Peyer's patch (tissue), 4 donors: ENCODE data around the gene CHMP4B.
A peak's percentile ranks its signal among the peaks of the same experiment; 100 is the strongest.

ENCODE experiments used
- POLR2A ChIP-seq, 2 donors: fragments of 450-650 bp; IDR thresholded peaks; one replicate each; pipeline ENCODE4 v1.5.1; 2017; ENCODE audit warnings: antibody characterized with exemption in 2 of 2, mild to moderate bottlenecking in 2 of 2, moderate library complexity in 2 of 2
- TF ChIP-seq, protein P1 (sequence below), 6 experiments: fragments of 450-650 bp in 4 of 6; fragments of 200-600 bp in 2 of 6; sonication (generic) in 1 of 6; IDR thresholded peaks; one replicate each; pipeline ENCODE4 v1.5.1; 2017 to 2019; ENCODE audit warnings: antibody characterized with exemption in 6 of 6, mild to moderate bottlenecking in 3 of 6, moderate library complexity in 1 of 6

- TF ChIP-seq, protein P1, sequence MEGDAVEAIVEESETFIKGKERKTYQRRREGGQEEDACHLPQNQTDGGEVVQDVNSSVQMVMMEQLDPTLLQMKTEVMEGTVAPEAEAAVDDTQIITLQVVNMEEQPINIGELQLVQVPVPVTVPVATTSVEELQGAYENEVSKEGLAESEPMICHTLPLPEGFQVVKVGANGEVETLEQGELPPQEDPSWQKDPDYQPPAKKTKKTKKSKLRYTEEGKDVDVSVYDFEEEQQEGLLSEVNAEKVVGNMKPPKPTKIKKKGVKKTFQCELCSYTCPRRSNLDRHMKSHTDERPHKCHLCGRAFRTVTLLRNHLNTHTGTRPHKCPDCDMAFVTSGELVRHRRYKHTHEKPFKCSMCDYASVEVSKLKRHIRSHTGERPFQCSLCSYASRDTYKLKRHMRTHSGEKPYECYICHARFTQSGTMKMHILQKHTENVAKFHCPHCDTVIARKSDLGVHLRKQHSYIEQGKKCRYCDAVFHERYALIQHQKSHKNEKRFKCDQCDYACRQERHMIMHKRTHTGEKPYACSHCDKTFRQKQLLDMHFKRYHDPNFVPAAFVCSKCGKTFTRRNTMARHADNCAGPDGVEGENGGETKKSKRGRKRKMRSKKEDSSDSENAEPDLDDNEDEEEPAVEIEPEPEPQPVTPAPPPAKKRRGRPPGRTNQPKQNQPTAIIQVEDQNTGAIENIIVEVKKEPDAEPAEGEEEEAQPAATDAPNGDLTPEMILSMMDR (IDR thresholded peaks at IDR 0.05), result peak in 1 of 6 experiments; percentile 10
- no peak for TF ChIP-seq POLR2A (IDR thresholded peaks at IDR 0.05)
Measured at GRCh38 chr20:33838035-33838864, 27.1 kb downstream of the CHMP4B start.
